Kidney (tissue), 14 donors: ENCODE results near the gene ARMC5. TPM values are rescaled to one million over a fixed set of nuclear protein-coding genes. Genes with fewer than 3 reads are reported as not detected.
A peak's percentile ranks its signal among the peaks of the same experiment; 100 is the strongest.

Experiments
- DNase-seq, 5 donors: peaks; one replicate each; pipeline ENCODE4 v3.0.0-alpha.2; 2013 to 2020
- FAIRE-seq: peaks from 2 replicates; lab custom pipeline; 2012; peaks lifted over from hg19 to GRCh38; lab: Jason Lieb, UNC
- H3K27ac ChIP-seq, 2 donors: one replicate each; pipeline ENCODE4 v1.7.0; 2013; ENCODE audit warnings: low read depth in 2 of 2, low read length in 2 of 2, inconsistent platforms in 1 of 2
- H3K27me3 ChIP-seq: one replicate; pipeline ENCODE4 v1.7.1; 2013; ENCODE audit warnings: low read length, inconsistent platforms; ENCODE audit not compliant: control insufficient read depth, insufficient read depth
- H3K36me3 ChIP-seq, 3 donors: one replicate each; pipeline versions ENCODE4 v1.7.0 to v1.7.1; 2013; ENCODE audit warnings: low read length in 3 of 3, control low read depth in 1 of 3, inconsistent platforms in 1 of 3; ENCODE audit not compliant: insufficient read depth in 3 of 3, control insufficient read depth in 2 of 3
- H3K4me1 ChIP-seq, 3 donors: one replicate each; pipeline versions ENCODE4 v1.7.0 to v1.7.1; 2013; ENCODE audit warnings: low read length in 3 of 3, inconsistent platforms in 1 of 3, low read depth in 1 of 3; ENCODE audit not compliant: control insufficient read depth in 2 of 3, insufficient read depth in 2 of 3
- H3K4me3 ChIP-seq, 3 donors: one replicate each; pipeline versions ENCODE4 v1.7.0 to v1.8.1; 2013; ENCODE audit warnings: low read length in 3 of 3, control low read depth in 1 of 3, inconsistent platforms in 1 of 3
- H3K9ac ChIP-seq, 3 donors: one replicate each; pipeline versions ENCODE4 v1.7.0 to v1.7.1; 2013; ENCODE audit warnings: low read length in 3 of 3, control low read depth in 1 of 3, inconsistent platforms in 1 of 3
- H3K9me3 ChIP-seq, 3 donors: one replicate each; pipeline versions ENCODE4 v1.7.0 to v1.7.1; 2013; ENCODE audit warnings: low read length in 3 of 3, control low read depth in 1 of 3, inconsistent platforms in 1 of 3; ENCODE audit not compliant: control insufficient read depth in 2 of 3, insufficient read depth in 1 of 3
- intact Hi-C: fragments of 100-400 bp; cut with DNase I; formaldehyde crosslinking; loops from one replicate; pipeline ENCODE4 v1.11.1; 2022
- polyA plus RNA-seq: library from polyadenylated mRNA; stranded (reverse); fragments of 350-450 nt; fragmentation: Illumina TruSeq; extraction: RNeasy Lipid Tissue Mini Kit (QIAGEN cat#74804); gene quantifications from one replicate; pipeline ENCODE4 v1.2.3, GENCODE V29; 2014; ENCODE audit warnings: low read depth, low replicate concordance; ENCODE audit not compliant: insufficient read depth
- total RNA-seq: library from RNA; stranded (reverse); fragmentation: NEBNext Ultra II Directional; extraction: Animal tissue kit (Norgen Biotek cat#: 25700); gene quantifications from one replicate; pipeline ENCODE4 v1.2.1, GENCODE V29; 2021
- TF ChIP-seq, protein P1 (sequence below): IDR thresholded peaks from 3 replicates; pipeline ENCODE4 v1.5.1; 2012; ENCODE audit warnings: mild to moderate bottlenecking, moderate library complexity, borderline replicate concordance; ENCODE audit not compliant: insufficient read depth; ENCODE audit errors: extremely low read depth
- donor health status: control.
- donor health status: control.
- donor health status: control.
- donor health status: control.
- donor health status: control.
- donor health status: DM: yes; HTN: yes; CAD: no.
- donor health status: Normal renal cell carcinoma (clear cell type).

The ARMC5 gene
- total and polyA plus RNA-seq, 2 donors from 2014 or later: 9.6 to 10.9 TPM

DNA sequence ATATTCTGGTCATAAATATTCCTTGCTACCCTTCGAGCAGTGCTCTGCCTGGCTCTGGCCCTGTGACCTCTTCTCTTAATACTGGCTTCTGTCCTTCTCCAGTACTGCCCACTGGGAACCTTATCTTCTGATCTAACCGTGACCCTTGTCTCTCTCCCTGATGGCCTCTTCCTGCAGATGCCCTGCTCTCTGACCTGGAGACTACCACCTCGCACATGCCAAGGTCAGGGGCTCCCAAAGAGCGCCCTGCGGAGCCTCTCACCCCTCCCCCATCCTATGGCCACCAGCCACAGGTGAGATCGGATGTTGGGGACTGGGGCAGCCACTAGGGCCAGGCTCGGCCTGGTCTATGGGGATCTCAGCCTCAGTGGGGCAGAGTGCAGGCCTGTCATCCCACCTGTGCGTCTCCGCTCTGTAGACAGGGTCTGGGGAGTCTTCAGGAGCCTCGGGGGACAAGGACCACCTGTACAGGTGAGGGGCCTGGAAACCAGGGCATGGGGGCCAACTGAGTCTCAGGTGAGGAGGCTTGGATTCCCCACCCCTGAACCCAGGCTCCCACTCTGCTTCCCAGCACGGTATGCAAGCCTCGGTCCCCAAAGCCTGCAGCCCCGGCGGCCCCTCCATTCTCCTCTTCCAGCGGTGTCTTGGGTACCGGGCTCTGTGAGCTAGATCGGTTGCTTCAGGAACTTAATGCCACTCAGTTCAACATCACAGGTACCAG is 14.1 kb downstream of the ARMC5 start:
- Histone ChIP-seq H3K9ac (no peak overlapping the region), H3K9me3 (no peaks in the 10 kb centered on the region), H3K27ac (no peak overlapping the region), H3K27me3 (no peaks in the 10 kb centered on the region), H3K4me3 (peak overlapping the region in 1 of 3 donors; percentile 69), H3K4me1 (peaks cover 0 to 9% (median 0%) of the 10 kb centered on the region in 3 donors), H3K36me3 (peaks cover 0 to 4% (median 0%) of the 10 kb centered on the region in 3 donors)
- intact Hi-C loops: no loop called here
- DNase-seq: peak in 2 of 5 donors; percentile 61 to 69
- FAIRE-seq: no peak
- TF ChIP-seq, protein P1, sequence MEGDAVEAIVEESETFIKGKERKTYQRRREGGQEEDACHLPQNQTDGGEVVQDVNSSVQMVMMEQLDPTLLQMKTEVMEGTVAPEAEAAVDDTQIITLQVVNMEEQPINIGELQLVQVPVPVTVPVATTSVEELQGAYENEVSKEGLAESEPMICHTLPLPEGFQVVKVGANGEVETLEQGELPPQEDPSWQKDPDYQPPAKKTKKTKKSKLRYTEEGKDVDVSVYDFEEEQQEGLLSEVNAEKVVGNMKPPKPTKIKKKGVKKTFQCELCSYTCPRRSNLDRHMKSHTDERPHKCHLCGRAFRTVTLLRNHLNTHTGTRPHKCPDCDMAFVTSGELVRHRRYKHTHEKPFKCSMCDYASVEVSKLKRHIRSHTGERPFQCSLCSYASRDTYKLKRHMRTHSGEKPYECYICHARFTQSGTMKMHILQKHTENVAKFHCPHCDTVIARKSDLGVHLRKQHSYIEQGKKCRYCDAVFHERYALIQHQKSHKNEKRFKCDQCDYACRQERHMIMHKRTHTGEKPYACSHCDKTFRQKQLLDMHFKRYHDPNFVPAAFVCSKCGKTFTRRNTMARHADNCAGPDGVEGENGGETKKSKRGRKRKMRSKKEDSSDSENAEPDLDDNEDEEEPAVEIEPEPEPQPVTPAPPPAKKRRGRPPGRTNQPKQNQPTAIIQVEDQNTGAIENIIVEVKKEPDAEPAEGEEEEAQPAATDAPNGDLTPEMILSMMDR: no peak

DNA sequence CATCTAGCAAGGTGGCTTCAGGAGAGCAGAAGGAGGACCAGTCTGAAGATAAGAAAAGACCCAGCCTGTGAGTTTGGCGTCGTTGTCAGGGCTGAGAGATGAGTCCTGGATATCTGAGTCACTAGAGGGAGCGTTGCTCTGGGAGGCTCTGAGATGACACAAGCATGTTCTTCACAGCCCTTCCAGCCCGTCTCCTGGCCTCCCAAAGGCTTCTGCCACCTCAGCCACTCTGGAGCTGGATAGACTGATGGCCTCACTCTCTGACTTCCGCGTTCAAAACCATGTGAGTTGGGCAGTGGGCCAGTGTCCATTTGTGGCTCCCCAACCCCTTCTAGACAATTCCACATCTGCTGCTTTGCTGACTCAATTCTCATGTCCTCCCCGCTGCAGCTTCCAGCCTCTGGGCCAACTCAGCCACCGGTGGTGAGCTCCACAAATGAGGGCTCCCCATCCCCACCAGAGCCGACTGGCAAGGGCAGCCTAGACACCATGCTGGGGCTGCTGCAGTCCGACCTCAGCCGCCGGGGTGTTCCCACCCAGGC is 14.9 kb downstream of the ARMC5 start:
- no peak for FAIRE-seq
- TF ChIP-seq, protein P1: no peak
- H3K4me1 ChIP-seq: peaks cover 0 to 12% (median 0%) of the 10 kb centered on the region in 3 donors
- H3K9ac ChIP-seq: no peak overlapping the region
- H3K4me3 ChIP-seq: no peak overlapping the region
- H3K27ac ChIP-seq: no peak overlapping the region
- peak in 1 of 5 donors; percentile 34 for DNase-seq
- peaks cover 0 to 4% (median 0%) of the 10 kb centered on the region in 3 donors for H3K36me3 ChIP-seq
- H3K27me3 ChIP-seq: no peaks in the 10 kb centered on the region
- no peaks in the 10 kb centered on the region for H3K9me3 ChIP-seq
- intact Hi-C loops: no loop called here

DNA sequence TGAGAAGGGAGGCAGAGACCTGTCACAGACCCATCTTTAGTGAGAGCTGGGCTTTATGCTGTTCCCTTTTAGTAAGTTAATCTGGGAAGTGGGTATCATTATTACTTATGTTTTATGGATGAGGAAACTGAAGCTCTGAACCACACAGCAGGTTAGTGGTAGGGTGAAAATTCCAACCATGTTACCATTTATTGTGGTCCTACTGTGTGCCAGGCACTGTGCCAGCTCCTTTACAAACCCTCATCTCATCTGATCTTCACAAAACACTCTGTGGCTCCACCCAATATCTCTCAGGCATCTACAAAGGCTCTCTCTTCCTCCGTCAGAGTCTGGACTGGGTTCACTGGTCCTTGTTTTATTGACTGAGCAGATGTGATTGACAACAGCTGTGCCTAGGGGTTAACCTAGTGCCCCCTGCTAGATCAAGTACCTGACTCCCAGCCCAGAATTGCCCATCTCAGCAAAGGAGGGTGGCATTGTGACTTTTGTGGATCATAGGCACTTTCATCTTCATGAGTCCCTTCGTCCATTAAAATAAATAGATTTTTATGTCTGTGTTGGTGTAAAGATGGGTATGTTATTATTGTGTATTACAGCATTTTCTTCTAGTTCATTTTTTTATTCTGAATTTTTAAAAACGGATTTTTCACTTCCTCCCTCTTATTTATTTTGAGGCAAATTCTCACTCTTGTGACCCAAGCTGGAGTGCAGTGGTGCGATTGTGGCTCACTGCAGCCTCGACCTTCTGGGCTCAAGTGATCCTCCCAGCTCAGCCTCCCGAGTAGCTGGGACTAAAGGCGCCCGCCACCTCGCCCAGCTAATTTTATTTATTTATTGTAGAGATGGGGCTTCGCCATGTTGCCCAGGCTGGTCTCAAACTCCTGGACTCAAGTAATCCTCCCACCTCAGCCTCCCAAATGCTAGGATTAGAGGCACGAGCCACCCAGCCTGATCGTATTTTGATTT is 15.8 kb downstream of the ARMC5 start:
- peaks cover 0 to 14% (median 0%) of the 10 kb centered on the region in 3 donors for H3K4me1 ChIP-seq
- intact Hi-C loops: no loop called here
- TF ChIP-seq, protein P1: no peak
- peak in 1 of 5 donors; percentile 38 for DNase-seq
- peaks cover 0 to 4% (median 0%) of the 10 kb centered on the region in 3 donors for H3K36me3 ChIP-seq
- no peaks in the 10 kb centered on the region for H3K27me3 ChIP-seq
- H3K9ac ChIP-seq: no peak overlapping the region
- no peak overlapping the region for H3K27ac ChIP-seq
- FAIRE-seq: no peak
- H3K9me3 ChIP-seq: no peaks in the 10 kb centered on the region
- no peak overlapping the region for H3K4me3 ChIP-seq
